ENCODE results near the gene ADAT3.

- TF ChIP-seq POLR2A (IDR thresholded peaks at IDR 0.05) (no peak), CTCF (IDR thresholded peaks at IDR 0.05) (no peak)
These were observed 38.4 kb upstream of the ADAT3 start for GRCh38 chr19:1866693-1867348.
